ENCODE results near the gene TLR7. TPM values are rescaled to one million over a fixed set of nuclear protein-coding genes. Genes with fewer than 3 reads are reported as not detected.

Gene TLR7
- polyA plus RNA-seq, 4 donors, result 0.43 to 1.4 (median 0.49) TPM

GRCh38 chrX:12890467-12890866 lies 23.6 kb downstream of the TLR7 start:
- no peak for DNase-seq (ENCODE audit: low read depth in 4 of 4, low spot score in 2 of 4)

GRCh38 chrX:12891171-12891570 lies 24.3 kb downstream of the TLR7 start:
- DNase-seq (ENCODE audit: low read depth in 4 of 4, low spot score in 2 of 4), result no peak

GRCh38 chrX:12891915-12892506 lies 25.1 kb downstream of the TLR7 start:
- no peak for DNase-seq (ENCODE audit: low read depth in 4 of 4, low spot score in 2 of 4)

- DNase-seq (ENCODE audit: low read depth in 4 of 4, low spot score in 2 of 4), result no peak
Measured at GRCh38 chrX:12892716-12893115, 25.8 kb downstream of the TLR7 start.

GRCh38 chrX:12894074-12895030 lies 27.5 kb downstream of the TLR7 start:
- DNase-seq (ENCODE audit: low read depth in 4 of 4, low spot score in 2 of 4), result no peak

- no peak for DNase-seq (ENCODE audit: low read depth in 4 of 4, low spot score in 2 of 4)
Measured at GRCh38 chrX:12895866-12896265, 29.0 kb downstream of the TLR7 start.

- DNase-seq (ENCODE audit: low read depth in 4 of 4, low spot score in 2 of 4), result no peak
Measured at GRCh38 chrX:12896935-12897334, 30.1 kb downstream of the TLR7 start.

GRCh38 chrX:12898073-12898472 lies 31.2 kb downstream of the TLR7 start:
- DNase-seq (ENCODE audit: low read depth in 4 of 4, low spot score in 2 of 4), result no peak

GRCh38 chrX:12899506-12899905 lies 32.6 kb downstream of the TLR7 start:
- DNase-seq (ENCODE audit: low read depth in 4 of 4, low spot score in 2 of 4), result no peak

- DNase-seq (ENCODE audit: low read depth in 4 of 4, low spot score in 2 of 4), result peak in 2 of 4 donors; percentile 10 to 17
Measured at GRCh38 chrX:12901486-12901885, 34.6 kb downstream of the TLR7 start.

- DNase-seq (ENCODE audit: low read depth in 4 of 4, low spot score in 2 of 4), result no peak
Measured at GRCh38 chrX:12903646-12904045, 36.8 kb downstream of the TLR7 start.

GRCh38 chrX:12906046-12906761 lies 39.3 kb downstream of the TLR7 start, which contains the start of gene TLR8:
Gene TLR8, plus strand, starts transcription at chrX:12906620. Its CDS starts 87 bp downstream, at chrX:12906707.
- DNase-seq (ENCODE audit: low read depth in 4 of 4, low spot score in 2 of 4), result no peak

GRCh38 chrX:12910423-12911121 lies 43.7 kb downstream of the TLR7 start:
- DNase-seq (ENCODE audit: low read depth in 4 of 4, low spot score in 2 of 4), result no peak

- no peak for DNase-seq (ENCODE audit: low read depth in 4 of 4, low spot score in 2 of 4)
Measured at GRCh38 chrX:12911122-12911470, 44.2 kb downstream of the TLR7 start.

- no peak for DNase-seq (ENCODE audit: low read depth in 4 of 4, low spot score in 2 of 4)
Measured at GRCh38 chrX:12912791-12913482, 46.1 kb downstream of the TLR7 start.

GRCh38 chrX:12917753-12918152 lies 50.9 kb downstream of the TLR7 start:
- no peak for DNase-seq (ENCODE audit: low read depth in 4 of 4, low spot score in 2 of 4)

- no peak for DNase-seq (ENCODE audit: low read depth in 4 of 4, low spot score in 2 of 4)
Measured at GRCh38 chrX:12919051-12919450, 52.2 kb downstream of the TLR7 start.

- no peak for DNase-seq (ENCODE audit: low read depth in 4 of 4, low spot score in 2 of 4)
Measured at GRCh38 chrX:12919620-12920019, 52.7 kb downstream of the TLR7 start.

GRCh38 chrX:12920990-12921389 lies 54.1 kb downstream of the TLR7 start:
- no peak for DNase-seq (ENCODE audit: low read depth in 4 of 4, low spot score in 2 of 4)
